ENCODE results near the gene MYOZ2. TPM values are rescaled to one million over a fixed set of nuclear protein-coding genes. Genes with fewer than 3 reads are reported as not detected.

The MYOZ2 gene
- total and polyA plus RNA-seq, 2 donors from 2014 or later = 0.19 to 0.77 TPM

DNA sequence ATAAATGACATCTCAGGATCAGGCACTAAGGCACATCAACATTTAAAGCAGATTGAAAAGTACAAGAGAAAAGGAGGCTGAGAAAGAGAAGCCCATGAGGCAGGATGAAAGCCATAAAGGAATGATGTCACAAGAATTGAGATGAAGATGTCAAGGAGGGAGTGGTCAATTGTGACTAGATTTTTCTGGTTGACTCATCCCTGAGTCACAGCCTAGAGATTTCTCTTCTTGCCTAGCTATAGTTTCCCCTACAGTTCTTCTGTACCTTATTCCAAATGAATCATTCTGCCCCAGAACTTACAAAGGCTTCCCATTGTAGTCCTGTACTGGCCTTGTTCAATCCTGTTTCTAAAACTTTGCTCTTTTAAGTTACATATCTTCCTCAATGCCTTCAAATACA is 73.4 kb downstream of the MYOZ2 start:
- Histone ChIP-seq H3K4me1 (ENCODE audit: control insufficient read depth in 2 of 3, insufficient read depth in 2 of 3, low read depth in 1 of 3, low read length in 3 of 3) (peaks cover 0 to 4% (median 0%) of the 10 kb centered on the region in 3 donors), H3K36me3 (ENCODE audit: control insufficient read depth in 2 of 3, insufficient read depth in 3 of 3, low read length in 3 of 3) (no peaks in the 10 kb centered on the region), H3K9me3 (ENCODE audit: control insufficient read depth in 2 of 3, insufficient read depth in 1 of 3, low read length in 3 of 3) (no peaks in the 10 kb centered on the region), H3K9ac (ENCODE audit: low read length in 3 of 3) (no peak overlapping the region), H3K27ac (ENCODE audit: low read depth in 2 of 2, low read length in 2 of 2) (no peak overlapping the region), H3K27me3 (ENCODE audit: control insufficient read depth, insufficient read depth, low read length) (no peaks in the 10 kb centered on the region), H3K4me3 (ENCODE audit: low read length in 3 of 3) (no peak overlapping the region)
- DNase-seq = no peak
- no peak for TF ChIP-seq CTCF (IDR thresholded peaks at IDR 0.05; ENCODE audit: borderline replicate concordance, extremely low read depth, insufficient read depth)
- FAIRE-seq = no peak
- intact Hi-C loops (cut with DNase I) = no loop called here

DNA sequence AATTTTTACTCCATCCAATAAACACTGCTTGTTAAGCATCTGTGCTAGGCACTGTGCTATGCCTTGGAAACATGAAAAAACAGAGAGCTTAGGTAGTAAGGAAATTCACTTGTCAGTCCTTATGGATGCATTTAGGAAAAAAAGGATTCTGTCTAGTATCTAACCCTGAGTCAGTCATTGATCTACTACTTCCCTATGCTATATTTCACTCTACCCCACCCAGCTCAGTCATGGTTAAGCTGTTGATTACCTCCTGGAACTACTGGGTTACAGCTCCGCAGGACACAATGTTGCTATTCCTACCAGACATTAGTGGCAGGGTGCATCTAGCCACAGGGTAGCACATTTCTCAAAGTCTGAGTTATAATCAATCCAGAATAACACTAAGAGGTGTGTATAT is 74.0 kb downstream of the MYOZ2 start:
- intact Hi-C loops (cut with DNase I) = no loop called here
- Histone ChIP-seq H3K4me3 (ENCODE audit: low read length in 3 of 3) (no peak overlapping the region), H3K9me3 (ENCODE audit: control insufficient read depth in 2 of 3, insufficient read depth in 1 of 3, low read length in 3 of 3) (no peaks in the 10 kb centered on the region), H3K27me3 (ENCODE audit: control insufficient read depth, insufficient read depth, low read length) (no peaks in the 10 kb centered on the region), H3K9ac (ENCODE audit: low read length in 3 of 3) (no peak overlapping the region), H3K36me3 (ENCODE audit: control insufficient read depth in 2 of 3, insufficient read depth in 3 of 3, low read length in 3 of 3) (no peaks in the 10 kb centered on the region), H3K4me1 (ENCODE audit: control insufficient read depth in 2 of 3, insufficient read depth in 2 of 3, low read depth in 1 of 3, low read length in 3 of 3) (peaks cover 0 to 4% (median 0%) of the 10 kb centered on the region in 3 donors), H3K27ac (ENCODE audit: low read depth in 2 of 2, low read length in 2 of 2) (no peak overlapping the region)
- DNase-seq = no peak
- no peak for TF ChIP-seq CTCF (IDR thresholded peaks at IDR 0.05; ENCODE audit: borderline replicate concordance, extremely low read depth, insufficient read depth)
- no peak for FAIRE-seq

- no peak overlapping the region for H3K9ac ChIP-seq (ENCODE audit: low read length in 3 of 3)
- DNase-seq (no peak), FAIRE-seq (no peak)
- TF ChIP-seq CTCF (IDR thresholded peaks at IDR 0.05; ENCODE audit: borderline replicate concordance, extremely low read depth, insufficient read depth) = no peak
- no peaks in the 10 kb centered on the region for H3K27me3 ChIP-seq (ENCODE audit: control insufficient read depth, insufficient read depth, low read length)
- no peak overlapping the region for H3K27ac ChIP-seq (ENCODE audit: low read depth in 2 of 2, low read length in 2 of 2)
- intact Hi-C loops (cut with DNase I) = no loop called here
- no peaks in the 10 kb centered on the region for H3K9me3 ChIP-seq (ENCODE audit: control insufficient read depth in 2 of 3, insufficient read depth in 1 of 3, low read length in 3 of 3)
- H3K4me1 ChIP-seq (ENCODE audit: control insufficient read depth in 2 of 3, insufficient read depth in 2 of 3, low read depth in 1 of 3, low read length in 3 of 3) = no peaks in the 10 kb centered on the region
- H3K36me3 ChIP-seq (ENCODE audit: control insufficient read depth in 2 of 3, insufficient read depth in 3 of 3, low read length in 3 of 3) = no peaks in the 10 kb centered on the region
- no peak overlapping the region for H3K4me3 ChIP-seq (ENCODE audit: low read length in 3 of 3)
Measured at GRCh38 chr4:119210775-119211174, 75.1 kb downstream of the MYOZ2 start.

DNA sequence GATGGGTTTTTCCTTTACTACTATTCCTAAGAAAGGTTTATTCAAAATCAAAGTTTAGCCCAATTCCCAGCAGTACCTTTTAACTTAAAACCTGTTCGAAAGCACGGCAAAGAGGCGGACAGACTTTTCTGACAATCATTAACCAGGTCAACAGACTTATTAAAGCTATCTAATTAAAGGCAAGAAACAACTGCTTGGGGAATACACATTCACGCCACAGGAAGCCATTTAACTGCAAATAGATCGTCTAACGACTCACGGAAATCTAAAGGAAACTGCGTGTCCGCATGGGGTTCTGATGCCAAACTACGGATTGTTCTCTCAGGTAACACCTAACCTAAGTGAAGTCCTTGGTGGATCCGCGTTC is 76.2 kb downstream of the MYOZ2 start:
- Histone ChIP-seq H3K9me3 (ENCODE audit: control insufficient read depth in 2 of 3, insufficient read depth in 1 of 3, low read length in 3 of 3) (no peaks in the 10 kb centered on the region), H3K9ac (ENCODE audit: low read length in 3 of 3) (peak overlapping the region; percentile 94 to 97 (median 96)), H3K27ac (ENCODE audit: low read depth in 2 of 2, low read length in 2 of 2) (peak overlapping the region; percentile 92 to 96), H3K36me3 (ENCODE audit: control insufficient read depth in 2 of 3, insufficient read depth in 3 of 3, low read length in 3 of 3) (no peaks in the 10 kb centered on the region), H3K4me3 (ENCODE audit: low read length in 3 of 3) (peak overlapping the region; percentile 88 to 98 (median 96)), H3K27me3 (ENCODE audit: control insufficient read depth, insufficient read depth, low read length) (no peaks in the 10 kb centered on the region), H3K4me1 (ENCODE audit: control insufficient read depth in 2 of 3, insufficient read depth in 2 of 3, low read depth in 1 of 3, low read length in 3 of 3) (no peaks in the 10 kb centered on the region)
- FAIRE-seq = peak; percentile 35
- intact Hi-C loops (cut with DNase I) = no loop called here
- TF ChIP-seq CTCF (IDR thresholded peaks at IDR 0.05; ENCODE audit: borderline replicate concordance, extremely low read depth, insufficient read depth) = no peak
- DNase-seq = peak in 1 of 5 donors; percentile 75
